NCI-H345 treated with DMSO at 0.1 percent for 48 hours (cell line): ENCODE measurements around the gene TRAPPC5.
"Not testable (repeated sequence)": the region's sequence is repeated elsewhere in the genome, so short reads cannot be mapped to it uniquely, and the experiment has no call there.

Source experiments
- DNase-seq: peaks from one replicate; lab custom pipeline; 2025; ENCODE audit not compliant: unreplicated experiment; lab: John Stamatoyannopoulos, UW

Gene TRAPPC5

DNA sequence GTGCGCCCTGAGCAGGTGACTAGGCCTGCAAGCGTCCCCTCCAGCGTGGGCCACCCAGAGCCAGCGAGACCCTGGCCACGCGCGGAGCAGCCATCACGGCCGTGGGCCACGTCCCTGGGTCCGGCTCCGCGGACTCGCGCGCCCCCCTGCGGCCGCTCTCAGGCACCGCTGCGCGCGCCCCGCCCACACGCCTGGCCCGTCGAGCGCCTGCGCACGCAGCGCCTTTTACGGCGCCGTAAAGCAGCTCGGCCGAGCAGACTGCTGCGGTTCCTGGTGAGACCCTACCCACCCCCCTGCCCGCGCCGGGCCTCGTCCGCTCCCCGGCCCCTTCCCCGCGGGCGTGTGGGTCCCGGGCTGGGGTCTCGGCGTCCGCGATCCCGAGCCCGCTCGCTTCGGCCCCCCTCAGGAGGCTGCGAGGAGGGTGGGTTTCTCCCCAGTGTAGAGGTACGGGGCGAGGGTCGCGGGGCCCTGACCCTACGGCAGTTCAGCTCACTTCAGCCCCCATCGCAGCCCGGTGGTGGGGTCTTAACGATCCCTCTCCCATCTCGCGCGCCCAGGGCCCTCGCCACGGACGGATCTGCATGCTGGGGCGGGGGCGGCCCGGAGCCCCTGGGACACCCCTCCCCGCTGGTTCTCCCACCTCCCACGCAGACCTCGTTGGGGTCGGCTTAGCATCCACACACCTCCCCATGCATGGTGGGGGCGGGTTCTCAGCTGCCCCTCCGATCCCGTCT lies at the start of gene TRAPPC5:
TSS of gene TRAPPC5 (plus strand) at position 228 of the 734 bp plus-strand sequence. CDS start 1,421 bp downstream, outside the sequence.
- DNase-seq, result peak; percentile 50

GRCh38 chr19:7631577-7631976 lies 49.1 kb upstream of the TRAPPC5 start:
- DNase-seq, result no peak

DNA sequence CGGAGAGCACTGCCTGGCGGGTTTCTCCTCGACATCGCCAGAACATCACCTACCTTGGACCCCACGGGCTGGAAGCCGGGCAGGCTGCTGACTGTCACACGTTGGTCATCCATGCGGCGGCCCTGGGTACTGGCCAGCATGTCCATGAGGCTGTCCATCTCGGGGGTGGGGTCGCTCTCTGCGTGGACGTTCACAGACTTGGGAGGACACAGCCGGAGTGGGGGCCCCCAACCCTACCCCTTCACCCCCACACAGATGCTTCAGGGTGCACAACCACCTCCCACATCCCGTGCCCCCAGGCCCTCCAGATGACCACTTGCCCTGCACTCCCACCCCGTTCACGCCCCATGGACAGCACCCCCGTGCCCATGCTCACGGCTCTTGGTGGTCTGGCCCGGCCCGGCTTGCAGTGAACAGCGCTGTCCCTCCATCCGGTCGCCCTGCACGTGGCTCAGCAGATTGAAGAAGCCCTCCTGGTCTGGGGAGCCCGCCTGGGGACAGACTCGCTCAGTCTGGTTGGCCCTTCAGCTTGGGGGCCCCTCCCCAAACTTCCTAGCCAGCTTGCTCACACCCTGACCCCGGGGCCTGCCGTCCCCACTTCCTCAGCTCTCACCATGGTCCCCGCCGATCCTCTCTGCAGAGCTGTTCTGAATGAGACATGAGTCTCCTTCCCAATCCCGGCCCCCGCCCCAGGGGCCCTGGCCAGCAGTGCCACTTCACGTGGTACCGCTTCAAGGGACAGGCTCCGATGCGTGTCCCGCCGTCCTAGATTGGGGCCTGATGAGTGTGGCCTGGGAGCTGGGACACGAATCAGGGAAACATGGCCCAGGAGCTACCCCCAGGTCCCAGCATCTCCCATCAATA lies 48.1 kb upstream of the TRAPPC5 start:
- DNase-seq, result no peak

DNA sequence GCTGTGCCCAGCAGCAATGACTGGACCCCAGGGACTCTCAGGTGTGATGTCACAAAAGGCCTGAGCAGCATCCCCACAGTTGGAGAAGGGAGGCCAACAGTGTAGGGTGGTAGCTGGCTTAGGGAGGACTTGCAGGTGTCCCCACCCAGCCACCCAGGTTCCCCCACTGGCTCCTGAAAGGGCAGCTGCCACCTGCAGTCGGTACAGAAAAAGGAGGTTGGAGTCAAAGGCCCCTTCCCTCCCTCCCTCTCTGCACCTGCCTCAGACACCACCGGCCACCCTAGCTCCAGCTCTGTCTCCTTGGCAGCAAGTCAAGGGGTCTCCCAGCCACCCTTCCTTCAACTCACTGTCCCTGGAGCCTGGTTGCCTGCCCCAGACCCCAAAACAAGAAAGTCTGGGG lies 46.9 kb upstream of the TRAPPC5 start, which contains the start of gene PCP2:
TSS of gene PCP2 (minus strand) at position 22 of the 400 bp plus-strand sequence. CDS start 262 bp downstream, outside the sequence.
- no peak for DNase-seq

DNA sequence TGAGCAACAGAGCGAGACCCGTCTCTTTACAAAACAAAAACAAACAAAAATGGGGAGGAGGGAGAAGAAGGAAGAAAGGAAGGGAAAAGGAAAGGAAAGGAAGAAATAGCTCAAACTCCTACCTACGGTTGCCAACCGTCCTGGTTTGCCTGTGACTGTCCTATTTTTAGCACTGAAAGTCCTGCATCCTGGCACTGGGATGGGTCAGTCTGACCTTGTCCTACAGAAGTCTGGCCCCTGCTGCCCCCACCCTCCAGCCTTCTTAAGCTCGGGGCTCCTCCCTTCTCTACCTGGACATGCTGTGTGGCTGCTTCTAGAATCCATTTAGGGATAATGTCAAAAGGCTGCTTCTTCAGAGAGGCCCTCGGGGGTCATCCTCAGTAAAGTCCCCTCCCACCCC lies 45.0 kb upstream of the TRAPPC5 start:
- no peak for DNase-seq

- no peak for DNase-seq
Measured at GRCh38 chr19:7636317-7636690, 44.3 kb upstream of the TRAPPC5 start.

DNA sequence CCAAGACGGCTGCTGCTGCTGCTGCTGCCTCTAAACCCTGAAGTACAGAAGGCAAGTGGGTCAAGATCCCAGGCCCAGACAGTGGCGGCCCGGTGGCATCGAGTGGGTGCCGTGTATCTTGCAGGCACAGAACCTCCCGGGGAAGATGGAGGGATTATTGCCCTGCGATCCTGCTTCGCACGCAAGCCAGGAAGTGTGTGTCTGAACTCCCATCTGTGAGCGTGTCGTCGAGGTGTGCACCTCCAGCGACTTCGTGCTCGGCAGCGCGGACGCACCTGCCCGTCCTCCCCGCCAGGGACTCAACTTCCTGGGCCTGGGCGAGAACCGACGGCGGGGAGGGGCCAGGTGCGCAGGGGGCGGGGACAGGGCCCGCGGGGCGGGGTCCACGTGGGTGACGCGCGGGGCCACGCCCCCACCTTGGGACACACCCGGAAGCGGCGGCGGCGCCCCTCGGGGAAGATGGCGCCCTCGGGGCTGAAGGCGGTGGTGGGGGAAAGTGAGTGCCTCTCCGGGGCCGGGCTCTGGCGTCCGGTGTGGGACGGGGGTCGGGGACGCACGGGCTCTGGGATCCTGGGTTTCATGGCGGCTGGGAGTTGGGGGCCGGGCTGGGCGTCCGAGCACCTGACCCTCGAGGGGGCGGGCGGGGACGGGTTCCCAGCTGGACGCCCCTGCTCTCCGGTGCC lies 43.8 kb upstream of the TRAPPC5 start, which contains the start of gene STXBP2:
TSS of gene STXBP2 (plus strand) at position 420 of the 683 bp plus-strand sequence. CDS start at position 460, 40 bp downstream.
- peak; percentile 61 for DNase-seq

- no peak for DNase-seq
Measured at GRCh38 chr19:7637374-7638256, 43.0 kb upstream of the TRAPPC5 start.

DNA sequence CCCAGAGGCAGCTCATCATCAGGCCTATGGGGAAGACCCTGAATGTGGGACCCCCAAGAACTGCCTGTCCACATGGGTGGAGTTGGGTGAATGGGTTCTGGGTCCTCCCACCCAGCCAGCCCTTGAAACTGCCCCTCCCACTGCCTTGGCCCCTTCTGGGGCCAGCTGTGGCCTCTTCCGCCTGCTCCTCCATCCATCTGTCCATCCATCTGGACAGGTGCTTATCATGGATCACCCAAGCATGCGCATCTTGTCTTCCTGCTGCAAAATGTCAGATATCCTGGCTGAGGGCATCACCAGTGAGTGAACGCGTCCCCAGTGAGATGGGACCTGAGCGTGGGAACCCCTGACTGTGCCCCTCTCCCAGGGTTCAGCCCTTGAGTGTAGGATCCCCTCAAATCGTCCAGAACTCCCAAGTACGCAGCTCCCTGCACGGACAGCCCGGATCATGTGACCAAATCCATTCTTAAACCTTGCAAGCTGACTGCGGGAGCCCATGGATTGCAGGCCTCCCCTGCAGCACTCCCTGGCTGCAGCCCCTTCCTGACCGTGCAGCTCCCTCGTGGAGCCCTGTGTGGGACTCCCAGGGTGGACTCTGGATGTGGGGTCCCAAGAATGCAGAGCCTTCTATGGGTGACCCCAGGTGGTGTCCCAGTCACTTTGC lies 41.7 kb upstream of the TRAPPC5 start:
- DNase-seq, result no peak

DNA sequence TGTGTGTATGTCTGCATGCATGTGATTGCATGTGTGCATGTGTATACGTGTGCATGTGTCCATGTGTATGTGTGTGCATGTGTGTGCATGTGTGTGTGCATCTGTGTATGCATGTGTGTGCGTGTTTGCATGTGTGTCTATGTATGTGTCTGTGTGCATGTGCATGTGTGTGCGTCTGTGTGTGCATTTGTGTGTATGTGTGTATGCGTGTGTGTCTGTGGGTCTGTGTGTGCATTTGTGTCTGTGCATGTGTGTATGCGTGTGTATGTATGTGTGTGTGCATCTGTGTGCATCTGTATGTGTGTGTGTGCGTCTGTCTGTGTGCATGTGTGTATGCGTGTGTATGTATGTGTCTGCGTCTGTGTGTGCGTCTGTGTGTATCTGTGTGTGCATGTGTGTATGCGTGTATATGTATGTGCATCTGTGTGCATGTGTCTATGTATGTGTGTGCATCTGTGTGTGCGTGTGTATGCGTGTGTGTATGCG lies 40.7 kb upstream of the TRAPPC5 start:
- no peak for DNase-seq

DNA sequence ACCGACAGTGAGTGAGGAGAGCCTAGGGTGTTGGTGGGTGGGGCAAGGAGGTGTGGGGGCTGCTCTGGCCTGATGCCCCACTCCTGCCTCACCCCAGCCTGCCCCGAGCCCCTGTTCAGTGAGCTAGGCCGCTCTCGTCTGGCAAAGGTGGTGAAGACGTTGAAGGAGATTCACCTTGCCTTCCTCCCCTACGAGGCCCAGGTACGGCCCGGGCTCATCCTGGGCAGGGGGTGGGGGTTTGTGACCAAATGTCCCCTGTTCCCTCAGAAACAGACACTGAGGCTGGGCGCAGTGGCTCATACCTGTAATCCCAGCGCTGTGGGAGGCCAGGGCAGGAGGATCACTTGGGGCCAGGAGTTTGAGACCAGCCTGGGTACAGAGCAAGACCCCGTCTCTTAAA lies 39.8 kb upstream of the TRAPPC5 start:
- no peak for DNase-seq

DNA sequence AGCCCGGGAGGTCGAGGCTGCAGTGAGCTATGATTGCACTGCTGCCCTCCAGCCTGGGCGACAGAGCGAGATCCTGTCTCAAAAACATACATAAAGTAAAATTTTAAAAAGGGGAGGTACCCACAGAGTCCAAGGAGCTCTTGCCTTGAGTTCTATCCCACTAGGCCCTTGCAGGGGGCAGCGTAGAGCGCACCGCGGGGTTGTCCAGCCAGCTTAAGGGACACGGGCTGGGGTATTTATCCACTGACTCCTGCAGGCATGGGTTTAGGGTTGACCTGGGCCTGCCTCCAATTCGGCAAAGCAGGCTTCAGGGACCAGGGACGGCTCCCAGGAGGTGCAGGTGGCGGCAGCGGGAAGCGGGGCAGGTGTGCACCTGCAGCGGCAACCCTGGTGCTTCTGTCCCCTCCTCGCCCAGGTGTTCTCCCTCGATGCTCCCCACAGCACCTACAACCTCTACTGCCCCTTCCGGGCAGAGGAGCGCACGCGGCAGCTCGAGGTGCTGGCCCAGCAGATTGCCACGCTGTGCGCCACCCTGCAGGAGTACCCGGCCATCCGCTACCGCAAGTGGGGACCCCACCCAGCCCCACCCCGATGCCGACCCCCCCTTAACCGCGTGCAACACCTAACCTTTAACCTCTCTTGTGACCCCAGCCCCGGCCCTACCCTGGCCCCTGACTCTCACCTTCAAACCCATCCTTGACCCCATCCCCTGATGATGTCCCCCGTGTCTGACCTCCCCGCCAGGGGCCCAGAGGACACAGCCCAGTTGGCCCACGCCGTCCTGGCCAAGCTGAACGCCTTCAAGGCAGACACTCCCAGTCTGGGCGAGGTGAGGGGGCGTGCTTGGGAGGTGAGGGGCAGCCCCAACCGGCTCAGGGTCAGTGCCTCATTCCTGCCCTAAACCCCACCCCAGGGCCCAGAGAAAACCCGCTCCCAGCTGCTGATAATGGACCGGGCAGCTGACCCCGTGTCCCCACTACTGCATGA lies 39.0 kb upstream of the TRAPPC5 start:
- DNase-seq, result no peak

DNA sequence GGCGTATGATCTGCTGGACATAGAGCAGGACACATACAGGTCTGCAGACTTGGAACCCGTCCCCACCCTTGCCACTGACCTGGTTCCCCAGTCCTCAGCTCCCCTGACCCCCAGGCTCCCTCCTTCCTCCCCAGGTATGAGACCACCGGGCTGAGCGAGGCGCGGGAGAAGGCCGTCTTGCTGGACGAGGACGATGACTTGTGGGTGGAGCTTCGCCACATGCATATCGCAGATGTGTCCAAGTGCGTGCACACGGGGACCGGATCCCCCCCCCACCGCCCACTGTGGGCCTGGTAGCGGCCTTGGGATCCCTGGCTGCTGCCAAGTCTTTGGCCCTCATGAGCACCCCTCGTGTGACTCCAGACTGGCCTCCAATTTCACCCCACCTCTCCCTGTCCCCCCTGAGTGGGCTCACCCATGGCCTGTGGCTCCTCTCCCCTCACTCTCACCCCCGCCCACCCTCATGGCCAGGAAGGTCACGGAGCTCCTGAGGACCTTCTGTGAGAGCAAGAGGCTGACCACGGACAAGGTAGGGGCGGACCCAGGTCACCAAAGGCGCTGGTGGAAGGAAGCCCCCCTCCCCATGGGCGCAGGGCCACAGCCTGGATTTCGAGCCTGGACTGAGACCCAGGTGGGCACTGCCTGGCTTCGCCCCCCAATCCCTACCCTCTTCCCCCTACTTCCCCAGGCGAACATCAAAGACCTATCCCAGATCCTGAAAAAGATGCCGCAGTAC lies 38.2 kb upstream of the TRAPPC5 start:
- DNase-seq, result no peak

DNA sequence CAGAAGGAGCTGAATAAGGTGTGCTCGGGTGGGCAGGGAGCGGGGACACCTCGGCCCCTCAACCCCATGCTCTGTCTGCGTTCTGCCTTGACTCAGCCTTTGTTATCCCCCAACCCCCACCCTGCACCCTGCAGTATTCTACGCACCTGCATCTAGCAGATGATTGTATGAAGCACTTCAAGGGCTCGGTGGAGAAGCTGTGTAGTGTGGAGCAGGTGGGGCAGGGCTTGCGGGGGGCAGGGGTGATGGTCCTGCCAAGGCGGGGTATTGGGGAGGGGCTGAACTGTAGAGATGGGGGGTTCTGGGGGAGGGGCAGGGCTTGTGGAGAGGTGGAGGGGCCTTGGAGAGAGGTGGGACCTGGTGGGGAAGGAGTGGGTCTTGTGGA lies 37.6 kb upstream of the TRAPPC5 start:
- no peak for DNase-seq

- not testable (repeated sequence) for DNase-seq
Measured at GRCh38 chr19:7643629-7644549, 36.7 kb upstream of the TRAPPC5 start.

GRCh38 chr19:7644550-7644877 lies 36.1 kb upstream of the TRAPPC5 start:
- no peak for DNase-seq

GRCh38 chr19:7645163-7645562 lies 35.5 kb upstream of the TRAPPC5 start:
- no peak for DNase-seq
